Measurements from ENCODE around the gene DNAH3.
A peak's percentile ranks its signal among the peaks of the same experiment; 100 is the strongest.

DNAH3 gene

DNA sequence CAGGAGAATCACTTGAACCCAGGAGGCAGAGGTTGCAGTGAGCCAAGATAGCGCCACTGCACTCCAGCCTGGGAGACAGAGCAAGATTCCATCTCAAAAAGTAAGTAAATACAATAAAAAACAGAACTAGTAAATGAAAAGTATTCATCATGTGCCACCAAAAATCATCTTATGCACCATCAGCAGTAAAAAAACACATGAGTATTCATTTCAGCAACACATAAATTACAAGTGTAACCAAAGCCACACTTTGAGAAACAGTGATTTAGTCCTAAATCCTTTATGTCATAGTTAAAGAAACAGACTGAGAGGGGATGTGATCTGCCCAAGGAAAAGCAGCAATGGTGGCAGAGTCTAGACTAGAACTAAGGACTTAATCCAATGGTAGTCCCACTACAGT, 263.4 kb downstream of the DNAH3 start:
- no peak for FAIRE-seq
- DNase-seq (ENCODE audit: low spot score), result no peak

- FAIRE-seq (no peak), DNase-seq (ENCODE audit: low spot score) (no peak)
These were observed 264.3 kb downstream of the DNAH3 start for GRCh38 chr16:20886320-20886719.

- FAIRE-seq, result peak; percentile 44
- peak; percentile 5 for DNase-seq (ENCODE audit: low spot score)
These were observed 266.4 kb downstream of the DNAH3 start for GRCh38 chr16:20884240-20884556.

GRCh38 chr16:20883554-20884239, 266.9 kb downstream of the DNAH3 start:
- no peak for FAIRE-seq

More at GRCh38 chr16:20883554-20884239, 266.9 kb downstream of the DNAH3 start:
- DNase-seq (ENCODE audit: low spot score), result no peak
